ENCODE data around the gene UBE2E2.

The UBE2E2 gene

DNA sequence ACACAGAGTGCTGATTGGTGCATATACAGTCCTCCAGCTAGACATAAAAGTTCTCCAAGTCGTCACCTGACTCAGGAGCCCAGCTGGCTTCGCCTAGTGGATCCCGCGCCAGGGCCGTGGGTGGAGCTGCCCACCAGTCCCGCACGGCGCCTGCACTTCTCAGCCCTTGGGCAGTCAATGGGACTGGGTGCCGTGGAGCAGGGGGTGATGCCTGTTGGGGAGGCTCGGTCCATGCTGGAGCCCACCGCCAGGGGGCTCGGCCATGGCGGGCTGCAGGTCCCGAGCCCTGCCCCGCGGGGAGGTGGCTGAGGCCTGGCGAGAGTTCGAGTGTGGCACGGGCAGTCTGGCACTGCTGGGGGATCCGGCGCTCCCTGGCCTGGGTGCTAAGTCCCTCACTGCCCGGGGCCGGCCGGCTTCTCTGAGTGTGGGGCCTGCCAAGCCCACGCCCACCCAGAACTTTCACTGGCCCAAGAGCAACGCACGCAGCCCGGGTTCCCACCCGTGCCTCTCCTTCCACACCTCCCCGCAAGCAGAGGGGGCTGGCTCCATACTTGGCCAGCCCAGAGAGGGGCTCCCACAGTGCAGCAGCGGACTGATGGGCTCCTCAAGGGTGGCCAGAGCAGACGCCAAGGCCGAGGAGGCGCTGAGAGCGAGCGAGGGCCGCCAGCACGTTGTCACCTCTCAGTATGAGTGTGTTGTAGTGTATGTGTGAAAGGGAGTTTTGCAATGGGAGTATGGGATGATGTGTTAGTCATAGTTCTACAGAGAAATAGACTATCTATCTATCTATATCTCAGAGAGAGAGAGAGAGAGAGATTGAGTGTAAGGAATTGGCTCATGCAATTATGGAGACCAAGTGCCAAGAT, 69.0 kb downstream of the UBE2E2 start:
- H3K4me1 ChIP-seq (ENCODE audit: control insufficient read depth, insufficient read depth, low read length), result no peaks in the 10 kb centered on the region
- no peaks in the 10 kb centered on the region for H3K36me3 ChIP-seq (ENCODE audit: control insufficient read depth, insufficient read depth, low read length)
- H3K9ac ChIP-seq (ENCODE audit: low read length), result no peak overlapping the region
- H3K4me3 ChIP-seq (ENCODE audit: low read length), result no peak overlapping the region
- H3K27ac ChIP-seq (ENCODE audit: low read depth, low read length), result no peak overlapping the region
- no peaks in the 10 kb centered on the region for H3K27me3 ChIP-seq (ENCODE audit: control insufficient read depth, insufficient read depth, low read length)

DNA sequence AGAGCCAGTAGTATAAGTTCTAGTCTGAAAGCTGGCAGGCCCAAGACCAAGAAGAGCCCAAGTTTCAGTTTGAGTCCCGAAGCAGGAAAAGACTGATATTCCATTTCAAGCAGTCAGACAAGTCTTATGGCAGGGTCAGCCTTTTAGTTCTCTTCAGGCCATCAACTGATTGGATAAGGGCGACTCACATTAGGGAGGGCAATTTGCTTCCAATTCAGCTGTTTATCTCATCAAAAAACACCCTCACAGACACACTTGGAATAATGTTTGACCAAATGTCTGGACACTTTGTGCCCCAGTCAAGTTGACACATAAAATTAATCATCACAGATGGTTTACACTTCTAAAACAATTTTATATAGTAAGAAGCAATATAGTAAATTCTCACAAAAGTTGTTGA, 69.7 kb downstream of the UBE2E2 start:
- Histone ChIP-seq H3K4me3 (ENCODE audit: low read length) (no peak overlapping the region), H3K4me1 (ENCODE audit: control insufficient read depth, insufficient read depth, low read length) (no peaks in the 10 kb centered on the region), H3K9ac (ENCODE audit: low read length) (no peak overlapping the region), H3K27ac (ENCODE audit: low read depth, low read length) (no peak overlapping the region), H3K27me3 (ENCODE audit: control insufficient read depth, insufficient read depth, low read length) (no peaks in the 10 kb centered on the region), H3K36me3 (ENCODE audit: control insufficient read depth, insufficient read depth, low read length) (no peaks in the 10 kb centered on the region)

GRCh38 chr3:23275061-23275460, 71.9 kb downstream of the UBE2E2 start:
- Histone ChIP-seq H3K9ac (ENCODE audit: low read length) (no peak overlapping the region), H3K27ac (ENCODE audit: low read depth, low read length) (no peak overlapping the region), H3K27me3 (ENCODE audit: control insufficient read depth, insufficient read depth, low read length) (no peaks in the 10 kb centered on the region), H3K36me3 (ENCODE audit: control insufficient read depth, insufficient read depth, low read length) (no peaks in the 10 kb centered on the region), H3K4me1 (ENCODE audit: control insufficient read depth, insufficient read depth, low read length) (no peaks in the 10 kb centered on the region), H3K4me3 (ENCODE audit: low read length) (no peak overlapping the region)

GRCh38 chr3:23275814-23276213, 72.7 kb downstream of the UBE2E2 start:
- Histone ChIP-seq H3K27me3 (ENCODE audit: control insufficient read depth, insufficient read depth, low read length) (no peaks in the 10 kb centered on the region), H3K36me3 (ENCODE audit: control insufficient read depth, insufficient read depth, low read length) (no peaks in the 10 kb centered on the region), H3K4me3 (ENCODE audit: low read length) (no peak overlapping the region), H3K4me1 (ENCODE audit: control insufficient read depth, insufficient read depth, low read length) (no peaks in the 10 kb centered on the region), H3K9ac (ENCODE audit: low read length) (no peak overlapping the region), H3K27ac (ENCODE audit: low read depth, low read length) (no peak overlapping the region)

DNA sequence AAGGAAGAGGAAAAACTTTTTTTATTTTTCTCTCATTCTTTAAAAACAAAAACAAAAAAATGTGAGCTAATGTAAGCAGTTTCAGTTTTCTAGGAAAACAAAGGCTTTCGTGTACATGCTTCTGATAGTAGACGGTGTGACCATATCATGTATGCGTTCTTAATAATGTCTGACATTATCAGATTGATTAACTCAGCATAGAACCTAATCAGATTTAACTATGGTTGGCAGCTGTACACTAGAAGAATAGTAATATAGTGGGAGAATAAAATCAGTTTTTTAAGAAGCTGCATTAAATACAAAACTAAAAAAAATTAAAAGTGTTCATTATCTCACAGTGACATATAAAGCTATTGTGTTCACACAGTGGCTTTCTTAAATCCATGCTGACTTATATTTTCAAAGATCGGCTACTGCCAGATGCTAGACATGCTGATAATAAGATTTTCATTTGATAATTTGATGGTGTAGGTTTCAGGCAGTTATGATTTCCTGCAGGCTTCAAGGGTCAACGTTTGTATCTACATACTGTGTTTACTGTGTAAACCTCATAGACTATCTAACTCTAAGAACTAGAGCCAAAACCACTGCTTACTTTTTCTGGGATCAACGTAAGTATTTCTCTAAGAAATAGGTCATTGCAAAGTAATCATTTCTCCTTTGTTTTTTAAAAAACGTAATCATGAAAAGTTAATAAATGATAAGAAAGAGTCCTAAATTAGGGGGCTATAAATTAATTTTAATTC, 74.0 kb downstream of the UBE2E2 start:
- Histone ChIP-seq H3K4me1 (ENCODE audit: control insufficient read depth, insufficient read depth, low read length) (no peaks in the 10 kb centered on the region), H3K4me3 (ENCODE audit: low read length) (no peak overlapping the region), H3K36me3 (ENCODE audit: control insufficient read depth, insufficient read depth, low read length) (no peaks in the 10 kb centered on the region), H3K9ac (ENCODE audit: low read length) (no peak overlapping the region), H3K27me3 (ENCODE audit: control insufficient read depth, insufficient read depth, low read length) (no peaks in the 10 kb centered on the region), H3K27ac (ENCODE audit: low read depth, low read length) (no peak overlapping the region)

DNA sequence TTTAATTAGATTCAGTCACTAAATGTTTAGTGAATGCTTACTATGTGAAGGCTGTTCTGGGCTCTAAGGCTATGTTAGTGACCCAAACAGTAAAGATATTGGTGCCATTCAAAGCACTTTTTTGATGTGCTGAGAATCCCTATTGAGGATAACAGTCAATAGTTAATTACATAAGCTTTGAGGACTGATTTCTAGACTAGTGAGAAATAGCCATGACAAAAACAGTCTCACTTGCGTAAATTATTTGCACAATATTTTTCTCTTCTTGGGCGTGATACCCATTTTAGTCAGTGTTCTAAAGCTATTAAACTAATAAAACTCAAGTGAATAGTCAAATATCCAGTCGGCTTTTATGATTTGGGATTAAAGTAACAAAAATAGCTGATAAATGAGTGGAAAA, 74.6 kb downstream of the UBE2E2 start:
- Histone ChIP-seq H3K4me3 (ENCODE audit: low read length) (no peak overlapping the region), H3K27me3 (ENCODE audit: control insufficient read depth, insufficient read depth, low read length) (no peaks in the 10 kb centered on the region), H3K4me1 (ENCODE audit: control insufficient read depth, insufficient read depth, low read length) (no peaks in the 10 kb centered on the region), H3K27ac (ENCODE audit: low read depth, low read length) (no peak overlapping the region), H3K36me3 (ENCODE audit: control insufficient read depth, insufficient read depth, low read length) (no peaks in the 10 kb centered on the region), H3K9ac (ENCODE audit: low read length) (no peak overlapping the region)

- Histone ChIP-seq H3K27me3 (ENCODE audit: control insufficient read depth, insufficient read depth, low read length) (no peaks in the 10 kb centered on the region), H3K36me3 (ENCODE audit: control insufficient read depth, insufficient read depth, low read length) (no peaks in the 10 kb centered on the region), H3K4me1 (ENCODE audit: control insufficient read depth, insufficient read depth, low read length) (no peaks in the 10 kb centered on the region), H3K4me3 (ENCODE audit: low read length) (no peak overlapping the region), H3K9ac (ENCODE audit: low read length) (no peak overlapping the region), H3K27ac (ENCODE audit: low read depth, low read length) (no peak overlapping the region)
Measured at GRCh38 chr3:23283625-23284024, 80.5 kb downstream of the UBE2E2 start.

DNA sequence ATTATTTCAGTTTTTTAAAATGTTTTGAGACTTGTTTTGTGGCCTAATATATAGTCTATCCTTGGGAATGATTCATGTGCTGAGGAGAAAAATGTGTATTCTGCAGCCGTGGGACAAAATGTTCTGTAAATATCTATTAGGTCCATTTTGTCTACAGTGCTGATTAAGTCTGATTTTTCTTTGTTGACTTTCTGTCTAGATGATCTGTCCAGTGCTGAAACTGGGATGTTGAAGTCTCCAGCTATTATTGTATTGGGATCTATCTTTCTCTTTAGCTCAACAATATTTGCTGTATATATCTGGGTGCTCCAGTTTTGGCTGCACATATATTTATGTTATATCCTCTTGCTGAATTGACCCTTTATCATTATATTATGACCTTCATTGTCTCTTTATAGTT, 85.2 kb downstream of the UBE2E2 start:
- Histone ChIP-seq H3K27ac (ENCODE audit: low read depth, low read length) (no peak overlapping the region), H3K4me3 (ENCODE audit: low read length) (no peak overlapping the region), H3K27me3 (ENCODE audit: control insufficient read depth, insufficient read depth, low read length) (no peaks in the 10 kb centered on the region), H3K4me1 (ENCODE audit: control insufficient read depth, insufficient read depth, low read length) (no peaks in the 10 kb centered on the region), H3K36me3 (ENCODE audit: control insufficient read depth, insufficient read depth, low read length) (no peaks in the 10 kb centered on the region), H3K9ac (ENCODE audit: low read length) (no peak overlapping the region)

DNA sequence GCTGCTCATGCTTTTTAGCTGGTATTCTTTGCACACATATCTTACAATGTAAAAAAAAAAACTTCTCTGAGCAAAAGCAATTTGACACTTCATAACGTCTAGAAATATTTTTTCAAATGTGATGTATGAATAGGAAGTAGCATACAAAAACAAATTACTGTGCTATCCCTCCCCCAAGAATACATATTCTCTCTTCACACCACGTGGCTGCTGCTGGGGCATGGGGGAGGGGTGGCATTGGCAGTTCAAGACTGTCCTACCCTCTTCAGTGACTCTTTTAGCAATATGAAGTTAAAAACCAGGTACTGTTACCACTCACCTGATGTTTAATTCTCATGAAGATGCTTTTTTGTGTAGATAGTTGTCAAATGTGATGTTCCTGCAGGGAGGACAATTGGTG, 85.6 kb downstream of the UBE2E2 start:
- Histone ChIP-seq H3K4me1 (ENCODE audit: control insufficient read depth, insufficient read depth, low read length) (no peaks in the 10 kb centered on the region), H3K4me3 (ENCODE audit: low read length) (no peak overlapping the region), H3K27ac (ENCODE audit: low read depth, low read length) (no peak overlapping the region), H3K9ac (ENCODE audit: low read length) (no peak overlapping the region), H3K36me3 (ENCODE audit: control insufficient read depth, insufficient read depth, low read length) (no peaks in the 10 kb centered on the region), H3K27me3 (ENCODE audit: control insufficient read depth, insufficient read depth, low read length) (no peaks in the 10 kb centered on the region)

DNA sequence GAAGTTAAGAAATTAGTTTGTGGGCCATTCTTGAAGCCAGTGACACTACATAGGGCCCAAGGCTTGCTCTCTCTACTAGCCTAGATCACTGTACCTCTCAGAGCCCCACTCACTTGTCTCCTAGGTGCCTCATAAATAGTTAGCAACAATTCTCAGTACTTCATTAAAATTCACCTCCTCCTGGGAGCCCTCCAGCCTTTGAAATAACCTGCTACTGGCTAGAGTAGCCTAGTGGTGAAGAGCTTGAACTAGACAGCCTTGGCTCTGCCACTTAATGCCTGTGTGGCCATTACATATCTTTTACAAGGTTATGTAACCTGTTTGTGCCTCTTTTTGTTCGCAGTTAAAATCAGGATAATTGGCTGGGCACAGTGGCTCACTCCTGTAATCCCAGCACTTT, 89.3 kb downstream of the UBE2E2 start:
- no peaks in the 10 kb centered on the region for H3K36me3 ChIP-seq (ENCODE audit: control insufficient read depth, insufficient read depth, low read length)
- H3K27me3 ChIP-seq (ENCODE audit: control insufficient read depth, insufficient read depth, low read length), result no peaks in the 10 kb centered on the region
- no peak overlapping the region for H3K27ac ChIP-seq (ENCODE audit: low read depth, low read length)

GRCh38 chr3:23294770-23295387, 91.8 kb downstream of the UBE2E2 start:
- H3K4me3 ChIP-seq (ENCODE audit: low read length), result no peak overlapping the region
- H3K27ac ChIP-seq (ENCODE audit: low read depth, low read length), result no peak overlapping the region
- H3K36me3 ChIP-seq (ENCODE audit: control insufficient read depth, insufficient read depth, low read length), result no peaks in the 10 kb centered on the region
- H3K4me1 ChIP-seq (ENCODE audit: control insufficient read depth, insufficient read depth, low read length), result no peaks in the 10 kb centered on the region
- no peak overlapping the region for H3K9ac ChIP-seq (ENCODE audit: low read length)
- H3K27me3 ChIP-seq (ENCODE audit: control insufficient read depth, insufficient read depth, low read length), result no peaks in the 10 kb centered on the region

More for the DNA sequence above, 89.3 kb downstream of the UBE2E2 start:
- no peak overlapping the region for H3K9ac ChIP-seq (ENCODE audit: low read length)
- no peak overlapping the region for H3K4me3 ChIP-seq (ENCODE audit: low read length)
- H3K4me1 ChIP-seq (ENCODE audit: control insufficient read depth, insufficient read depth, low read length), result no peaks in the 10 kb centered on the region

- no peaks in the 10 kb centered on the region for H3K27me3 ChIP-seq (ENCODE audit: control insufficient read depth, insufficient read depth, low read length)
- no peaks in the 10 kb centered on the region for H3K36me3 ChIP-seq (ENCODE audit: control insufficient read depth, insufficient read depth, low read length)
- H3K9ac ChIP-seq (ENCODE audit: low read length), result no peak overlapping the region
- H3K4me3 ChIP-seq (ENCODE audit: low read length), result no peak overlapping the region
- H3K4me1 ChIP-seq (ENCODE audit: control insufficient read depth, insufficient read depth, low read length), result no peaks in the 10 kb centered on the region
- H3K27ac ChIP-seq (ENCODE audit: low read depth, low read length), result no peak overlapping the region
Measured at GRCh38 chr3:23301819-23302218, 98.7 kb downstream of the UBE2E2 start.

All from rectal smooth muscle tissue (tissue), 1 donor.